Pulmonary artery endothelial cell (primary cell): ENCODE data around the gene LENEP. TPM values are rescaled to one million over a fixed set of nuclear protein-coding genes. Genes with fewer than 3 reads are reported as not detected.

Experiments
- DNase-seq: peaks from one replicate; pipeline ENCODE4 v3.0.0-alpha.2; 2011; ENCODE audit warnings: low read depth, low spot score
- total RNA-seq: library from RNA; depleted of rRNA; stranded (reverse); fragments of >200 nt; gene quantifications from 2 replicates; pipeline ENCODE4 v1.2.3, GENCODE V29; 2014

Gene LENEP
- total RNA-seq, 1 donor from 2014 or later = 0.66 TPM

DNA sequence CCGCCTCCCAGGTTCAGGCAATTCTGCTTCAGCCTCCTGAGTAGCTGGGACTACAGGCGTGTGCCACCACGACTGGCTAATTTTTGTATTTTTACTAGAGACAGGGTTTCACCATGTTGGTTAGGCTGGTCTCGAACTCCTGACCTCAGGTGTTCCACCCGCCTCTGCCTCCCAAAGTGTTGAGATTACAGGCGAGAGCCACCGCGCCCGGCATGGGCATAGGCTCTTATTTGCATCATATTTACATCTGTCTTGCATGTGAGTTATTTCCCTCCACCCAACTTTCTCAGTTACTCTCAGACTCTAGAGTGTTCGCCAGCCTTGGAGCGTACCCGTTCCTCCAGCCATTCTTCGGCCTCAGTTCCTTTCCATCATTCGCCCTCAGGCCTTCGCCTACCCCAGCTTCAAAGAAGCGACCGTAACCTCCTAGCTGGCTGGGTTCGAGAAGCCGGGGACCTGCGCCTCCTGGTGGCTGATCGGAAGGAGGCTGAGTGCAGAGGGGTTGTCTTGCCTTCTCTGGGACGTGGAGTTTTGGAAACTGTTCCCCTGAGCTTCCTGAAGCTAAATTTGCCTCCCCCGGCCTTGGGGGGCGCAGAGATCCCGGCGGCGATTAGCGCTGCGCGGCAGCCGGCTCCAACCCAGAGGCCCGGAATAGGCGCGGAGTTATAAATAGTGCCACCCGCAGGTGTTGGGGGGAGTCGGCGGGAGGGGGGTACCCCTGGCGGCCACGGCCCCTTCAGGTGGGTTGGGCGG lies 5.6 kb downstream of the LENEP start:
- no peak for DNase-seq

DNA sequence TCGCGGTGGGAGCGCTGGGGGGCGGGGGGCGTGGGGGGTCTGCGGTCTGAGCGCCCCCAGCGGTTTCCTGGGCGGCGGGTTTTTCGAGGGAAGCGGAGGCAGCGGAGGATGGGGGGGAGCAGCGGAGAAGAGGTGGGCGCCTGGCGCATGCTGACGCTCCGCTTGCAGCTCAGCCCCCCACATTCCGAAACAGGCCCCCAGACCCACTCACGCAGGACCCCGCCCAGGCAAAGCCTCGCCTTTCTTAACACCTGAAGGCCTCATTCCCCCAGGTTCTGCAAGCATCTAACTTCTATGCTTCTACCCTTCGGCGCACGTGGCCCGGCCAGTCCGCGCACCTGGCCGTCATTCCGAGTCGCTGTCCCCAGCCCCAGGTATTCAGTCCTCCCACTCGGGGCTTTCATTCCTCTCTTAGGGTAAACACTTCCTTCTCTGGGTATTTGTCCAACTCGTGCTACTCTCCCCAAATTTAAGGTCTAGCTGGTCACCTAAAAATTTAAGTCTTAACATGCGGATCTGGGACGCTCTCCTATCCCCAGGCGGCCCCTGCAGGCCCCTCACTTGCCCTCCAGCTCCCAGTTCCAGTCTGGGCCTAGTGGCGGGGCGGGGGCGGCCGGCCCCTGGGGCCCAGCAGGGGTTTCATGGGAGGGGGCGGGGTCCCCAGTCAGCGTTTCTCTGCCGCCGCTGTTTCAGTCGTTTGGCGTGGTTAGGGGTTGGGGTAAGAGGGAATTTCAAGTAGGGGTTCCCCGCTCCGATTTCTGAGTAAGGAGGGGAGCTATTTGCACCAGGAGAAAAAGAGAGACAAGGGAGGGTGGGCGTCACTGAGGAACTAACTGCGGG lies 6.4 kb downstream of the LENEP start:
- no peak for DNase-seq

DNA sequence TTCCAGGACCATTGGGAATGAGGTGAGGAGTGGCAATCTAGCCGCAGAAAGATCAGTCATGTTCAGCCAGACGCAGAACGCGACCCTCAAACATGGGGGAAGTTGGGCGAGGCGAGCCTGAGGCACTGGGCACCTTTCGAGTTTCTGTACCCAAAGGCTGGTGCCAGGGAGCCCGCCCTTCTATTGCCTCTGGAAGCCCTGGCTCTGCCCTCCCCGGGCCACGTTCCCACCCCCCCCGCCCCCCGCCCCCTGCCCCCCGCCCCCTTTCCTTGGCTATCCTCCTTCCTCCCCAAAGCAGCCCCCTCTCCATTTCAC lies 7.0 kb downstream of the LENEP start:
- DNase-seq = no peak

DNA sequence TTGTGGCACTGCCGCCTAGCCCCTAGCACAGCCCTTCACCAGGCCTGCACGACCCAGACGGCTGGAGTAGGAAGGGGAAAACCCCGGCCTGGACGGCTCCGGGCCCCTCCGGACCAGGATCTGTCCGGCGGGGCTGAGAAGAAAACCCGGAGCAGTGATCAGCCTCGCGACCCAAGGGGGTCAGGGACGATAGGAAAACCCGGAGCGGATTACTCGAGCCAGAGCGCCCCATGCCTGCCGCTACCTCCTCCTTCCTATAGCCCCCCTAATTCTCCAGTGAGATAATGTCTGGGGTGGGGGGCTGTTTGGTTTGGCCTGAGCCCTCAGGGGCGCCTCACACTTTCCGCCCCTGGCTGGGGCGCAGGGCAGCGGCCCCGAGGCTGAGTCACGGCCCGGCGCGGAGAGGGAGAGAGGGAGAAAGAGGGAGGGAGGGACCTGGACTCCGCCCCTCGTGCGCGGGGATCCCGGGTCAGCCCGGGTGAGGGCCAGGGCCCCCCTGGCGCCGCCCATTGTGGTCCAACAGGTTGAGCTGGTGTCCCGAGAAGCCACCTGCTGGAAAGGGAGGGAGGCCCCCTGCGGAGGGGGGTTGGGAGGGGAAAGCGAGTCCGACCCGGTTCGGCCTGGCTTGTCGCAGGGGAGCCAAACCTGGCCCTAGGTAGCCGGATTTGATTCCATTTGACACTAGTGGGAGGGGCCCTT lies 7.5 kb downstream of the LENEP start:
- peak; percentile 56 for DNase-seq

GRCh38 chr1:155001425-155001674 lies 8.0 kb downstream of the LENEP start:
- DNase-seq = no peak

DNA sequence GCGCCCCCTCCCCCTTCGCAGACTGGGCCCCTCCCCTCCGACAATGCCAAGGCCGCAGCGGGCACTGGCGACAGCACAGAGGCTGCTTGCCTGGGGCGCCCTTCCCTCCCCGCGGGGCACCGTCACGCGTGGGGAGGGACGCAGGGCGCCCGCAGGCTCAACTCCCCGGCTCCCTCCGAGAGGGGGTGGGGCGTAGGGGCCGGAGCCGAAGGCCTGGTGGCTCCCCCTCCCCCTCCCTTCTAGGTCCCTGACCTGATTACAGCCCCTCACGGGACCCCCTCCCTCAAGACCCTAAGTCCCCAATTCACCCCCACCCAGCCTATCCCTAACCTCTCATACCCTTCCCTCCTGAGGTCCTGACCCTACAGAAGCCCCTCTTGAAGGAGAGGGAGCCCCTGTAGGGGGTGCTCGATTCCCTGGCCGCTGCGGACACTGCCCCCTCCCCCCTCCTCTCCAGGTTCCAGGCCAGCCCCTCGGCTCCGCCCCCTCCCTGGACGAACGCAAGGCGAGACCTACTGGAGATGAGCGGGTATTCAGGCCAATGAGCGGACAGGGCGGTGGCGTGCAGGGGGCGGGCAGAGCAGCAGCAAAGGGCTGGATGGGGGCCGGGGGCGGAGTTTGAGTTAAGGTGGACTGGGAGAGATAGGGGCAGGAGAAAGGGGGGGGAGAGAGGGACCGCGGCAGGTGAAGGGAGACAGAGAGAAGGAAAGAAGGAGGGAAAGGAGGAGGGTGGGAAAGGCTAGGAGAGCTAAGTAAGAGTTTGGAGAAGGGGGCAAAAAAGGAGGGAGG lies 8.5 kb downstream of the LENEP start:
- peak; percentile 96 for DNase-seq

GRCh38 chr1:155002464-155003226 lies 9.3 kb downstream of the LENEP start, which contains the start of gene ZBTB7B:
Gene ZBTB7B (plus strand): TSS chr1:155002802. CDS start chr1:155014661, 11,859 bp downstream.
- DNase-seq = no peak

DNA sequence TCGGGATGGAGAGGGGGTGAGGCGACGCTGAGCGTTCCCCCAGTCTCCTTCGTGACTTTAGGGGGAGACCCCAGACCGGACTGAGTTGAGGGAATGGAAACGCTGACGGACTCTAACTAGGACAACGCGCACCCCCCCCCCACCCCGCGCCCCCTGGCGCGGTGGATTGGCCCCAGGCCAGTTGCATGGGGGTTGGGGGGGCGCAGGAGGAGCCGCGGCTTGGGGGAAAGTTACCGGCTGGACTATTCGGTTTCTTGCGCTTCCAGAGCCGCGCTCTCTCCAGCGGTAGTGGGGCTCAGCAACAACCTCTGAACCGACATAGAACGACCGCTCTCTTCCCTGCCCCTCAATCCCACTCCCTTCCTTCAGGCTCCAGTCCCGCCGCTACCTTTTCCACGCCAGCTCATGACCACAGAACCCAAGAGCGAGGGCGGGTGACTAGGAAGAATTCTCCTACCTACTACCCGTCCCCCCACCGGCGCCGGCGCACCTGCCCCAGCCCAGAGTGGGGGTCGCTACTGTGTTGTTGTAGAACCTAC lies 9.9 kb downstream of the LENEP start:
- DNase-seq = no peak

DNA sequence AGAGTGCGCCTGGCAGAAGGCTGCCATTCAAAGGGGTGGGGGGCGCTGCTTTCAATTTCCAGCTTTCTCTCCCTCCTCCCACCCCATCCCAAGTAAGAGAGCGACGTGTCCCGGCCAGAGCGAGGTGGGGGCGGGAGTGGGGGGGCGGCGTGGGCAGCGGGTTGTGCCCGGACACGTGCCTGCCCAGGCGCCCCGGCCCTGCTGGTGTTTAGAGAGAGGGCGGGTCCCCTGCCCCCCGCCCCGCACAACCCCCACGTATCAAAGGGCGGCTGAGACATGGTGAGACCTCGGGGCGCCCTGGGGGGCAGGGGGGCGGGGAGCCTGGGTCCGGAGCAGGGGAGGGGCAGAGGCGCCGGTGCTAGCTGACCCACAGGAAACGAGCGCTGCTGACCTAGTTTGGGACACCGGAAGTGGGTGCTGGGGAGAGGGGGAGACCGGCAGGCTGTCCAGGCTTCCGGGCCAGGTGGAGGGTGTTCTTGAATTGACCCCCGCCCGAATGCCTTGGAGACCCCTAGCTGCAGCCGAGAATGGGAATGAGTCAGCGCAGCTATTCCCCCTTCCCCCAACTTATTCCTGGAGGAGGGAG lies 10.5 kb downstream of the LENEP start:
- DNase-seq = no peak

DNA sequence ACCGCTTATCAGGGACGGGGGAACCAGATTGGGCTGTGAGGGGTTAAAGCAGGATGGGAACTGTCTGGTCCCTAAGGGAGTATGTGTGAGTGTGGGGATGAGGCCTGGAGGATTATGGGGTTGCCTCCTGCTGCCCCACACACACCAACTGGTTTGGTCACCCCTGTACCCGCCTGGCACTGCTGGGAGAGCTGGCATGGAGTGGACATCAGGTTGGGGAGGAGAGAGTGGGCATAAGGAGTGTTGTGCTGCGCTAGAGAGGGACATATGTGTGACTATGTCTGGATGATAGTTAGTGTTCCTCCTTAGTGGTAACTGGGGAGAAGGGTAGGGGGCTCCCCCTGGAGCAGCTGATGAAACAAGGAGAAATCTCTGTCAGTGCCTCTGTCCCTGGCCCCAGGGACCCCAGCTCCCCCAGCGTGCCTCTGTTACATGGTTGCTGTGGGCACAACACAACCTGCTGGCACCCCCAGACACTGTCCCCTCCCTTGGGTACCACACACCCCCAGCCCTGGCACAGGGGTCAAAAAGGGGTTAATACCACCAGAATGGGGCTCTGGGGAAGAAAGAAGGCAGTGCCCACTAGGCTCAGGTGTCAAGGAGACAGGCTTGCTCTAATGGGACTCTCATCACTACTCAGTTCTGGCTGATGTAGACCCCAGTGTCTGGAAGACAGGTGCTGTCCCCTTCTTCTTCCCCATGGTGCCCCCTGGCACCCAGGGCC lies 11.1 kb downstream of the LENEP start:
- DNase-seq = no peak

GRCh38 chr1:155005076-155006011 lies 12.0 kb downstream of the LENEP start:
- no peak for DNase-seq

GRCh38 chr1:155006601-155007101 lies 13.3 kb downstream of the LENEP start:
- no peak for DNase-seq

GRCh38 chr1:155007251-155007828 lies 14.0 kb downstream of the LENEP start:
- DNase-seq = no peak

DNA sequence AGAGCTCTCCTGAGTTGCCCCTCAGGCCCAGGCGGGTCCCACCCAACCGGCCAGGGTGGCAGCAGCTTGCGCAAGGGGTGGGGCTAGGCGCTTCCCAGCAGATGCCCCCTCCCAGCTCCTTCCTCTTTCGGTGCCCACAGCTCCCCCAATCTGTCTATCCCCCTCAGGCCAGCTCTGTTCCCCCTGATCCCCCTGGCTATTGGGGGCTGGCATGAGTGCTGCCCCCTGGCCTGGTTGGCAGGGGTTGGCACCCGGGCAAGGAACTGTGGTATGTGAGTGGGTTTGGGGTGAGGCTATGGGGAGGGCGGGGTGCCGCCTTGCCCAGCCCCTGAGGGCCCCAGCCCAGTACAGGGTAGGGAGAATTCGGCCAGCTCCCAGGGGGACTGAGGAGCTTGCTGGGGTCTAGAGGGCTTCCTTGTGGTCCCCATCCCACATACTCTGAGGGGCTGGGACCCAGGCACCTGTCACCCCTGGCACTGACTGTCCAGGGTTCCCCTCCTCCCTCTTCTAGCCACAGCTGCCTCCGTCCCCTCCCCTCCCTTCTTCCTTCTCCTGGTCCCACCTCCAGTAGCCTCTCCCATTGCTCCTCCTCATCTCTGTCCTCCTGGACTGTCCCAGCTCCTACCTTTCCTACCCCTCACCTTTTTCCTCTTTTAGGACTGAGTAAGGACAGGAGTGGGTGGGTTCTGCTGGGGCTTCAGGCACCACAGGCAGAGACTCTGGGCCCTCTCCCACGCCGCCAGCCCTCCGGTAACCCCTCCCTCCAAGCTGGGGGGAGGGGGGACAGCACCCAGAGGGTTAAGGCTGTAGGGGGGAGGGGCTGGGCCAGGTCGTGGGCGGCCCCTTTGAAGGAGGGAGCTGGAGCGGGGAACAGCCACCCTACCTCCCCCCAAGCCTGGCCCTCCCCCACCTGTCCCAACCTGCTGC lies 14.9 kb downstream of the LENEP start:
- no peak for DNase-seq

GRCh38 chr1:155009221-155009711 lies 15.9 kb downstream of the LENEP start:
- no peak for DNase-seq

DNA sequence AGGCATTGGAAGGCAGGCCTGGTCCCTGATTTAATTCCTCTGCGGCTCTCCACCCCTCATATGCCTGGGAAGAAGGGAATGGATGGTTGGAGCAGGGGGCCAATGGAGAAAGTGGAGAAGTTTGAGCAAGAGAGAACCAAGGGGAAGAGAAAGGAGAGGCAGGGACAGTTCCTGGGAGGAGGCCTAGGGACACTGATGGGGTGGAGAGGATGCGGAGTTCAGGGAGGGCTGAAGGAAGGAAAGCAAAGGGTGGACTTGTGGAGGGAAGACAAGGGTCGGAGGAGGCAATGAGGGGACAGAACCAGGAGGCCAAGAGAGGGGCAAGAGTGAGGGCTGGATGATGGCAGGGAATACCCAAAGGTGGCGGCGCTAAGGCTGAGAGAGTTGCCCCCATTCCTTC lies 16.4 kb downstream of the LENEP start:
- no peak for DNase-seq
